ENCODE data around the gene HS3ST6. TPM values are rescaled to one million over a fixed set of nuclear protein-coding genes. Genes with fewer than 3 reads are reported as not detected.

Gene HS3ST6
- total RNA-seq, 1 donor from 2014 or later, result not detected

DNA sequence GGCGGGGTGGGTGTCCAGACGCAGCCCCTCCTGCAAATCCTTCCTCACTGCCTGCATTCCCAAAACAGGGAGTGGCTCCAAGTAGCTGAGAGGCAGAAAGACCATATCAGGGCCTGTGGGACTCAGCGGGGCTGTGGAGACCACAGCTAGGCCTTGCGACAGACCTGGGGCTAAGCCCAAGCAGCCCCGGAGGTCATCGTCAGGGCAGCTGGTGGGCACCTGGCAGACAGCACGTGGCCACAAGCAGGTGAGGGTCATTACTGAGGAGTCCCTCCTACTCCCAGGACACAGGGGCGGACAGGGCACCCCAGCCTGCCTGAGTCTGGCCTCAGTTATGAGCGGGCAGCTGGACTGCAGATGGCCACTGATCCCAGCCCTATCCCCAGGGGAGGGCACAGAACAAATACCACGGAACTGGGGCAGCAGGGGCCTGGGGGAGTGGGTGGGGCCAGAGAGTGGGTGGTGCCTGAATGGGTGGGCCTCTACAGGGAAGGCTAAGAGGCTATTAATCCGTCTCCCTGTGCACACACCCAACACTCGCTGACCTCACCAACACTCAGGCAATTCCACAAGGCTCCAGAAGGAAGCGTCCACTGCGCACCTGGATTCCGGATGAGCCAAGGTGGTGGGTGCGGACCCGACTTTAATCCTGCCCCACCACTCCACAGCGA is 8.5 kb downstream of the HS3ST6 start:
- no peaks in the 10 kb centered on the region for H3K9me3 ChIP-seq (ENCODE audit: control insufficient read depth in 3 of 3, low read length in 3 of 3)
- H3K4me3 ChIP-seq (ENCODE audit: low read length in 3 of 3), result no peak overlapping the region
- H3K4me1 ChIP-seq (ENCODE audit: control insufficient read depth in 3 of 3, insufficient read depth in 3 of 3, low read length in 3 of 3), result no peaks in the 10 kb centered on the region
- no peak overlapping the region for H3K9ac ChIP-seq (ENCODE audit: low read depth in 1 of 3, low read length in 3 of 3)
- no peaks in the 10 kb centered on the region for H3K36me3 ChIP-seq (ENCODE audit: control insufficient read depth in 3 of 3, insufficient read depth in 3 of 3, low read length in 3 of 3)
- peaks cover 41 to 60% (median 53%) of the 10 kb centered on the region in 3 donors for H3K27me3 ChIP-seq (ENCODE audit: control insufficient read depth in 3 of 3, insufficient read depth in 3 of 3, low read length in 3 of 3)
- no peak overlapping the region for H3K27ac ChIP-seq (ENCODE audit: low read depth, low read length)

DNA sequence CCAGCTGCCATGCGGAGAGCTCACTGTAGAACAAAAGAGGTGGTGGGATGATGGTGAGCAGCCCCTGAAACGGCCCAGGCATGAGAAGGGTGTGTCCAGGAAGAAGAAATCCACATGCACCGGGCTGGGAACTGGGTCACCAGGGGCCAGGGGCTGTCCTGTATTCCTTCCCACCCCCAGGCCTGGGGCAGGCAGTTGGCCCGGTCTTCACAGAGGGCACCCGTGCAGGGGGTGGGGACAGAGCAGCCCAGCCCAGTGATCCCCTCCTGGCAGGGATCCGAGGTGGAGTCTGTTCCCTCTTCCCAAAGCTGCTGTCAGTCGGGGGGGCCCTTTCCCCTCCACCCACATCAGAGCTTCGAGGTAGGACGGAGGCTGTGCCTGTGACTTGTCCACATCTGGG is 9.2 kb downstream of the HS3ST6 start:
- H3K36me3 ChIP-seq (ENCODE audit: control insufficient read depth in 3 of 3, insufficient read depth in 3 of 3, low read length in 3 of 3), result no peaks in the 10 kb centered on the region
- no peak overlapping the region for H3K4me3 ChIP-seq (ENCODE audit: low read length in 3 of 3)
- H3K4me1 ChIP-seq (ENCODE audit: control insufficient read depth in 3 of 3, insufficient read depth in 3 of 3, low read length in 3 of 3), result no peaks in the 10 kb centered on the region
- H3K9me3 ChIP-seq (ENCODE audit: control insufficient read depth in 3 of 3, low read length in 3 of 3), result no peaks in the 10 kb centered on the region
- no peak overlapping the region for H3K27ac ChIP-seq (ENCODE audit: low read depth, low read length)
- peaks cover 39 to 59% (median 53%) of the 10 kb centered on the region in 3 donors for H3K27me3 ChIP-seq (ENCODE audit: control insufficient read depth in 3 of 3, insufficient read depth in 3 of 3, low read length in 3 of 3)
- H3K9ac ChIP-seq (ENCODE audit: low read depth in 1 of 3, low read length in 3 of 3), result no peak overlapping the region

DNA sequence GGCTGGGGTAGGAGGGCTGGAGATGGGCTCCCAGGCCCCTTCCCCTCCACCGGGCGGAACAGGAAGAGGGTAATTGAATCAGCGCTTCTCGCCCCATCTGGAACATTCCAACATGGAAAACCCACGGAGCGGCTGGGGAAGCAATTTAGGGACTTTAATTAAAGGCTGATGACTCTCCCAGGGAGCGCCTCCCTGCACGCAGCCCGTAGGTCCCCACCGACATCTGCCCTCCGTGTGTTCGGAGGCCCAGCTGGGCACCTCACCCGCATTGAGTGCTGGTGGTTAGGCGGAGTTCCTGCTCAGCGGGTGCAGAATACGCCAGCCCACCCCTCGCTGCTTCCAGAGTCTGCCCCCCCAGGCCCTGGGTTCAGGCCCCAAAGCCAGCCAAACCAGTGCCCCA is 10.0 kb downstream of the HS3ST6 start:
- Histone ChIP-seq H3K27ac (ENCODE audit: low read depth, low read length) (no peak overlapping the region), H3K4me1 (ENCODE audit: control insufficient read depth in 3 of 3, insufficient read depth in 3 of 3, low read length in 3 of 3) (no peaks in the 10 kb centered on the region), H3K27me3 (ENCODE audit: control insufficient read depth in 3 of 3, insufficient read depth in 3 of 3, low read length in 3 of 3) (peaks cover 36 to 56% (median 47%) of the 10 kb centered on the region in 3 donors), H3K4me3 (ENCODE audit: low read length in 3 of 3) (no peak overlapping the region), H3K9me3 (ENCODE audit: control insufficient read depth in 3 of 3, low read length in 3 of 3) (no peaks in the 10 kb centered on the region), H3K9ac (ENCODE audit: low read depth in 1 of 3, low read length in 3 of 3) (no peak overlapping the region), H3K36me3 (ENCODE audit: control insufficient read depth in 3 of 3, insufficient read depth in 3 of 3, low read length in 3 of 3) (no peaks in the 10 kb centered on the region)

DNA sequence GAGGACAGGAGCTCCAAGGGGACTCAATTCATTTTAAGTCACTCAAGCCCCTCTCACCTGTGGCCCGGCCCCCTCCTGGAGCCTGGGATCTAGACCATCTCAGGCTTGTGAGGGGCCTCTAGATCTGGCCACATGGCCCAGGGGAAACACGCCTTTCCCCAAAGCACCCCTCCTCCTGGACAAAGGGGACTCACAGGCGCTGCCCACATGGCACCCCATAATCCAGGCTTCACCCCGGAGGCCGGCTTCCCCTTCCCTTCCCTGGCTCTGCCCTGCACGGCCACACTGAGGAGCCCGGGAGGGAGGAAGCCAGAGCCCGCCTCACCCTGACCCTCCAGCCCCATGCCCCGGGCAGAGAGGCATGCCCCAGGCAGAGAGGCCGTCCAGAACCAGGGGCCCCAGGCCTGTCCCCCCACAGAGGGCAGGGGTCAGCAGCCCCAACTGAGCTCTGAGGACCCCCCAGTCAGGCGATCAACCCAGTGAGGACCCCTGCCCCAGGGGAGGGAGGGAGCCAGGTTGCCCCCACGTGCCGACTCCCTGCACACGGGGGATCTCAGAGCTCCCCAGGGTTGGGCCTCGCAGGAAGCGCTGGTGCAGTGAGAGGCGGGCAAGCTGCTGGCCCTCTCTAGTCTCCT is 10.9 kb downstream of the HS3ST6 start:
- H3K4me1 ChIP-seq (ENCODE audit: control insufficient read depth in 3 of 3, insufficient read depth in 3 of 3, low read length in 3 of 3), result no peaks in the 10 kb centered on the region
- H3K27me3 ChIP-seq (ENCODE audit: control insufficient read depth in 3 of 3, insufficient read depth in 3 of 3, low read length in 3 of 3), result peaks cover 42 to 58% (median 53%) of the 10 kb centered on the region in 3 donors
- H3K9me3 ChIP-seq (ENCODE audit: control insufficient read depth in 3 of 3, low read length in 3 of 3), result no peaks in the 10 kb centered on the region
- no peak overlapping the region for H3K4me3 ChIP-seq (ENCODE audit: low read length in 3 of 3)
- no peaks in the 10 kb centered on the region for H3K36me3 ChIP-seq (ENCODE audit: control insufficient read depth in 3 of 3, insufficient read depth in 3 of 3, low read length in 3 of 3)
- H3K27ac ChIP-seq (ENCODE audit: low read depth, low read length), result no peak overlapping the region
- H3K9ac ChIP-seq (ENCODE audit: low read depth in 1 of 3, low read length in 3 of 3), result no peak overlapping the region

DNA sequence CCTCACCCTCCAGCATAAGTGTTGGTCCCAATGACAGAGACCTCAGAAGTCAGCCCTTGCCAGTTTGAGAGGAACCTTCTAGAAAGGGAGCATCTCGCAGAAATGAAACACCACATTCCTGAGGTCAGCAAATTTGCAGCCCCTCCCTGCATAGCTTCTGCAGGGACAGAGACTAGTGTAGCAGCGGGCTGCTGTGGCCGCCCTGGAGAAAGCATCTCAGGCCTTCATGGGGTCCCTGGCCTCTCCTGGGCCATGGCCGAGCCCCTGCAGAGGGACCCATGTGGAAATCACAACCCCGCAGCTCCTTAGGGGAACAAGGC is 11.4 kb downstream of the HS3ST6 start:
- Histone ChIP-seq H3K36me3 (ENCODE audit: control insufficient read depth in 3 of 3, insufficient read depth in 3 of 3, low read length in 3 of 3) (no peaks in the 10 kb centered on the region), H3K27ac (ENCODE audit: low read depth, low read length) (no peak overlapping the region), H3K4me1 (ENCODE audit: control insufficient read depth in 3 of 3, insufficient read depth in 3 of 3, low read length in 3 of 3) (no peaks in the 10 kb centered on the region), H3K9me3 (ENCODE audit: control insufficient read depth in 3 of 3, low read length in 3 of 3) (no peaks in the 10 kb centered on the region), H3K27me3 (ENCODE audit: control insufficient read depth in 3 of 3, insufficient read depth in 3 of 3, low read length in 3 of 3) (peaks cover 43 to 58% (median 53%) of the 10 kb centered on the region in 3 donors), H3K9ac (ENCODE audit: low read depth in 1 of 3, low read length in 3 of 3) (no peak overlapping the region), H3K4me3 (ENCODE audit: low read length in 3 of 3) (no peak overlapping the region)

DNA sequence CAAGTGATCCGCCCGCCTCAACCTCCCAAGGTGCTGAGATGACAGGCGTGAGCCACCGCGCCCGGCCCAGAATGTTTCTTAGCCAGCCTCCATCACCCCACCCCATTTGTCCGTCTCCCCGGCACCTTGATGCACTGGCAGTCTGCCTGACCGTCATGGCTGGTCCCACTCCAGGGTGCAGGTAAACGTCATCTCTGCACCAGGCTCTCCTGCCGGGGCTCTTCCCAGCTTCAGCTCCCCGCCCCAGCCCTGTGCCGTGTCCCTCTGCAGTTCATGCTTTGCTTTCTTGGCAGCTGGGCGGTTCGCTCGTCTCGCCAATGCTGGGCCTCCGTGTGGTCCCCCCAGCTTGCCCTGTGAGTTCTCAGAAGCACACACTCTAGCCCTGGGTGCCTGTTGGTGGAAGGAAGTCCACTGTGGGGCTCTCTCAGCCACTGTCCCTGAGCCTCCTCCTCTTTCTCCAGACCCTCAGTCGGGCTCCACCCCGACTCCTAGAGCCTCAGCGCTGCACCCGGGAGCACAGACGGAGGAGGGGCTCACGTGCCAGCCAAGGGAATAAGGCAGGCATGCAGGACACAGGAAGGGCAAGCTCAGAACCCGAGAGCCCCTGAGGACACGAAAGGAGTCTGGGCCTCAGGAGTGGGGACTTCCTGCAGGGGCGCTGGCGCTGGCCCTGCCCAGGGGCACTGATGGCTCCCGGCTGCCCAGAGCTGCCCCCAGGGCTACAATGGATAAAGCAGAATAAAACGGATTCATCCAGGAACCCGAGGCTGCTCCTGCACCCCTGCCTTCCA is 12.0 kb downstream of the HS3ST6 start:
- H3K9me3 ChIP-seq (ENCODE audit: control insufficient read depth in 3 of 3, low read length in 3 of 3), result no peaks in the 10 kb centered on the region
- H3K4me1 ChIP-seq (ENCODE audit: control insufficient read depth in 3 of 3, insufficient read depth in 3 of 3, low read length in 3 of 3), result no peaks in the 10 kb centered on the region
- H3K27me3 ChIP-seq (ENCODE audit: control insufficient read depth in 3 of 3, insufficient read depth in 3 of 3, low read length in 3 of 3), result peaks cover 43 to 58% (median 53%) of the 10 kb centered on the region in 3 donors
- H3K9ac ChIP-seq (ENCODE audit: low read depth in 1 of 3, low read length in 3 of 3), result no peak overlapping the region
- H3K27ac ChIP-seq (ENCODE audit: low read depth, low read length), result no peak overlapping the region
- no peaks in the 10 kb centered on the region for H3K36me3 ChIP-seq (ENCODE audit: control insufficient read depth in 3 of 3, insufficient read depth in 3 of 3, low read length in 3 of 3)
- no peak overlapping the region for H3K4me3 ChIP-seq (ENCODE audit: low read length in 3 of 3)

DNA sequence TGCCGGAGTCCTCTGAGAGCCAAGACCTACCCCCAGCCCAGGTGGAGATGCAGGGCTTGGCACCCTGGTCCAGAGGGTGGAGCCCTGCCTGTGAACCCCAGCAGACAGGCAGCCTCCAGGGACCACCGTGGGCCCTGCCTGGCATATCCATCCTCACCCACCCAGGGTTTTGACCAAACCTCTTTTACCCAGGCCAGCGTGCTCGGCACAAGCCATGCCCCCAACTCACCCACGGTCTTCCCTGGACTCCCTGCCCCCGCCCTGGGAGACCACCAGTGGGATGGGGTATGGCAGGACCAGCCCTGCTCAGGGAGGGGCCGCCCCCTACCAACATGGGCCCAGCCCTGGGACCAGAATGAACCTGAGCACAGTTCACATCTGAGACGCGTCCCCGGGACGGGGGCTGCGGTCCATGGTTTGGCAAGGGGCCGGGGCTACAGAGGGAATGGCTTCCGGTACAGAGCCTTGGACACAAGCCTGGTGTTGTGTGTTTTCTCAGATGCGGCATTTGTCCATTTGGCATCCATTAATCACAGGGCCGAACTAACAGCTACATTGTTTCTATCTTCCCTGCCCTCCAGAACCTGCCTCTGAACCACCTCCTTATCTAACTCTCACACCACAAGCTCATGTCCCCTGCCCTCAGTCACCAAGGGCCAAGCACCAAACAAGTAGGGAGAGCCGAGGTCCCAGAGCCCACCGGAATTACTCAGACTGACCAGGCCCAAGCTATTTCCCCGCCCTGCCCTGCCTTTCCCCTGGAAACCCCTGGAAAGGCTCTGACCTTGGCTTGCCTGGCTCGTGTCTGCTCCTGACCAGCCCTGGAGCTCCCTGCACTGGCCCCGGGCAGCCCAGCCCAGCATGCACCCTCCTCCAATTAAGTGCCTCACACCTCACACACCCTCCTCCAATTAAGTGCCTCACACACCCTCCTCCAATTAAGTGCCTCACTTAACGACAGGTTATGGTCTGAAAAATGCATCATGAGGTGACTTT is 14.1 kb downstream of the HS3ST6 start:
- Histone ChIP-seq H3K27me3 (ENCODE audit: control insufficient read depth in 3 of 3, insufficient read depth in 3 of 3, low read length in 3 of 3) (peaks cover 42 to 56% (median 53%) of the 10 kb centered on the region in 3 donors), H3K4me1 (ENCODE audit: control insufficient read depth in 3 of 3, insufficient read depth in 3 of 3, low read length in 3 of 3) (no peaks in the 10 kb centered on the region), H3K36me3 (ENCODE audit: control insufficient read depth in 3 of 3, insufficient read depth in 3 of 3, low read length in 3 of 3) (no peaks in the 10 kb centered on the region), H3K27ac (ENCODE audit: low read depth, low read length) (no peak overlapping the region), H3K4me3 (ENCODE audit: low read length in 3 of 3) (no peak overlapping the region), H3K9ac (ENCODE audit: low read depth in 1 of 3, low read length in 3 of 3) (no peak overlapping the region), H3K9me3 (ENCODE audit: control insufficient read depth in 3 of 3, low read length in 3 of 3) (no peaks in the 10 kb centered on the region)

DNA sequence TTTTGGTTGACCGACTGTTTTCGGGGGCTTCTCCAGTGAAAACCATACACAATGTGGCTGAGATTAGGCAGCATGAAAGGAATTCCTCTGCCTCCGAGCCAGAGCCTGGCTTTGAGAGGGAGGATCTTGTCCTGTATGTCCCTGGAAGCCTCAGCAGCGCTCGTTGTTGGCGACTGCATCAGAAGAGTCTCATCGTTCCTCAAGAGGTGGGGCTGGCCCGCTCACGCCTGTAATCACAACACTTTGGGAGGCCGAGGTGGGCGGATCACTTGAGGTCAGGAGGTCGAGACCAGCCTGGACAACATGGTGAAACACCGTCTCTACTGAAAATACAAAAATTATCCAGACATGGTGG is 15.0 kb downstream of the HS3ST6 start:
- no peak overlapping the region for H3K27ac ChIP-seq (ENCODE audit: low read depth, low read length)
- no peaks in the 10 kb centered on the region for H3K4me1 ChIP-seq (ENCODE audit: control insufficient read depth in 3 of 3, insufficient read depth in 3 of 3, low read length in 3 of 3)
- H3K9ac ChIP-seq (ENCODE audit: low read depth in 1 of 3, low read length in 3 of 3), result no peak overlapping the region
- H3K27me3 ChIP-seq (ENCODE audit: control insufficient read depth in 3 of 3, insufficient read depth in 3 of 3, low read length in 3 of 3), result peaks cover 33 to 52% (median 49%) of the 10 kb centered on the region in 3 donors
- no peak overlapping the region for H3K4me3 ChIP-seq (ENCODE audit: low read length in 3 of 3)
- no peaks in the 10 kb centered on the region for H3K36me3 ChIP-seq (ENCODE audit: control insufficient read depth in 3 of 3, insufficient read depth in 3 of 3, low read length in 3 of 3)
- no peaks in the 10 kb centered on the region for H3K9me3 ChIP-seq (ENCODE audit: control insufficient read depth in 3 of 3, low read length in 3 of 3)

DNA sequence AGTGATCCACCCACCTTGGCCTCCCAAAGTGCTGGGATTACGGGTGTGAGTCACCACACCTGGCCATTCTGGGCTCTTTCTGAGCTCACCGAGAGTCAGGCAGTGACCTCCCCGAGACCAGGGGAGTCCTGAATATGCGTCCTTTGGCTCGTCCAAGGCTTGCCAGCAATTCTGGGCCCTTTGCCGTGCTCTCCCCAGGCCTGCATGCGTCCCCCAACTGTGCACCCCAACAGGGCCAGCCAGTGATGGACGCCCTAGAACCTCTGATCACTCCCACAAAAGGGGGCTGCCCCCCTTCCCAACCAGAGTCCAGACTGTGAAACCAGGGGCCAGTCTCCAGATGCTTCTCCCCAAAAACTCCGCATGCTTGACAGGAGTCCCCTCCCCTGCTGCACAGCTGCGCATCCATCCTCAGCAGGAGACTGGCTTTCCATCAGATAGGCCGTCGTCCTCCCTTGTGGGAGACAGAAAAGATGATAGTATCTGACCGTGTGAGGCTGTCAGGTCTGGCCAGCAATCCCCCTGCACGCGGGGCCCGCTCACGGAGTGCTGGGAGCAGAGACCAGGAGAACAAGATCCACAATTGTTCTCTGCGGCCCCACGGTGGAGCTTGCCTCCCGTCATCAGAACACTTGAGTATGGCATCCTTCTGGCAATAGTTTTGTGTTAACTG is 15.5 kb downstream of the HS3ST6 start:
- H3K4me3 ChIP-seq (ENCODE audit: low read length in 3 of 3), result no peak overlapping the region
- no peaks in the 10 kb centered on the region for H3K9me3 ChIP-seq (ENCODE audit: control insufficient read depth in 3 of 3, low read length in 3 of 3)
- no peaks in the 10 kb centered on the region for H3K36me3 ChIP-seq (ENCODE audit: control insufficient read depth in 3 of 3, insufficient read depth in 3 of 3, low read length in 3 of 3)
- H3K27ac ChIP-seq (ENCODE audit: low read depth, low read length), result no peak overlapping the region
- no peak overlapping the region for H3K9ac ChIP-seq (ENCODE audit: low read depth in 1 of 3, low read length in 3 of 3)
- peaks cover 32 to 50% (median 45%) of the 10 kb centered on the region in 3 donors for H3K27me3 ChIP-seq (ENCODE audit: control insufficient read depth in 3 of 3, insufficient read depth in 3 of 3, low read length in 3 of 3)
- H3K4me1 ChIP-seq (ENCODE audit: control insufficient read depth in 3 of 3, insufficient read depth in 3 of 3, low read length in 3 of 3), result no peaks in the 10 kb centered on the region
